Esophagus muscularis mucosa (tissue), 4 donors: ENCODE data around the gene KCNMB2. TPM values are rescaled to one million over a fixed set of nuclear protein-coding genes. Genes with fewer than 3 reads are reported as not detected.

Source experiments
- DNase-seq: peaks from one replicate; pipeline ENCODE4 v3.0.0-alpha.2; 2017; ENCODE audit errors: extremely low spot score
- H3K27ac ChIP-seq, 4 donors: fragments of 200-600 bp; sonication (generic); replicated peaks in 1 of 4; 1 replicate in 3 of 4; 2 replicates in 1 of 4; pipeline ENCODE4 v1.5.1; 2016 to 2019; ENCODE audit warnings: mild to moderate bottlenecking in 1 of 4
- H3K27me3 ChIP-seq, 4 donors: fragments of 200-600 bp; sonication (generic); one replicate each; pipeline versions ENCODE4 v1.5.1 to v1.6.0; 2016 to 2019
- H3K36me3 ChIP-seq, 4 donors: fragments of 200-600 bp; sonication (generic); one replicate each; pipeline ENCODE4 v1.5.1; 2016 to 2019
- H3K4me1 ChIP-seq, 4 donors: fragments of 200-600 bp; sonication (generic); one replicate each; pipeline ENCODE4 v1.5.1; 2016 to 2019
- H3K4me3 ChIP-seq, 4 donors: fragments of 200-600 bp; sonication (generic); 1 replicate in 2 of 4; 2 replicates in 2 of 4; pipeline ENCODE4 v1.5.1; 2016 to 2019; ENCODE audit warnings: mild to moderate bottlenecking in 4 of 4, moderate library complexity in 1 of 4
- H3K9me3 ChIP-seq, 4 donors: fragments of 200-600 bp; sonication (generic); 1 replicate in 3 of 4; 2 replicates in 1 of 4; pipeline ENCODE4 v1.5.1; 2016 to 2019
- CTCF ChIP-seq, 3 experiments: fragments of 200-600 bp in 2 of 3; fragments of 450-650 bp in 1 of 3; sonication (generic) in 2 of 3; IDR thresholded peaks; one replicate each; pipeline ENCODE4 v1.5.1; 2017 to 2019; ENCODE audit warnings: antibody characterized with exemption in 3 of 3, mild to moderate bottlenecking in 2 of 3, moderate library complexity in 1 of 3
- EP300 ChIP-seq: sonication (generic); formaldehyde crosslinking; IDR thresholded peaks from one replicate; pipeline ENCODE4 v1.6.1; 2017; ENCODE audit warnings: antibody characterized with exemption
- POLR2A ChIP-seq: fragments of 450-650 bp; IDR thresholded peaks from one replicate; pipeline ENCODE4 v1.6.1; 2017; ENCODE audit warnings: antibody characterized with exemption, moderate library complexity, mild to moderate bottlenecking, low read depth
- POLR2AphosphoS5 ChIP-seq, 2 donors: sonication (generic); formaldehyde crosslinking; IDR thresholded peaks; one replicate each; pipeline ENCODE4 v1.6.1; 2017; ENCODE audit warnings: antibody characterized with exemption in 2 of 2
- WGBS: methylation state at CpG from one replicate; pipeline ENCODE4 v1.1.5; 2018; 5-methylcytosine and 5-hydroxymethylcytosine counted together
- intact Hi-C: fragments of 100-400 bp; cut with DNase I; formaldehyde crosslinking; loops from one replicate; pipeline ENCODE4 v1.15.1; 2023
- total RNA-seq, 4 donors: library from RNA; depleted of rRNA; stranded (reverse); fragments of >200 nt; gene quantifications; one replicate each; pipeline versions ENCODE4 v1.1.0 to v1.2.1, GENCODE V29; 2016

Gene KCNMB2
- total RNA-seq, 4 donors from 2014 or later = 0.17 to 0.40 TPM; not detected in 2

GRCh38 chr3:178525251-178525650 is 11.0 kb upstream of the KCNMB2 start:
- 60% methylated on average over 3 of the region's 3 CpGs for WGBS
- intact Hi-C loops = no loop called here
- no peaks in the 10 kb centered on the region for H3K9me3 ChIP-seq
- H3K4me1 ChIP-seq = no peaks in the 10 kb centered on the region
- H3K27ac ChIP-seq = no peak overlapping the region
- H3K27me3 ChIP-seq = no peaks in the 10 kb centered on the region
- no peak for DNase-seq
- no peaks in the 10 kb centered on the region for H3K36me3 ChIP-seq
- no peak overlapping the region for H3K4me3 ChIP-seq
- TF ChIP-seq POLR2AphosphoS5 (IDR thresholded peaks at IDR 0.05) (no peak), CTCF (IDR thresholded peaks at IDR 0.05) (no peak), POLR2A (no peak), EP300 (no peak)

DNA sequence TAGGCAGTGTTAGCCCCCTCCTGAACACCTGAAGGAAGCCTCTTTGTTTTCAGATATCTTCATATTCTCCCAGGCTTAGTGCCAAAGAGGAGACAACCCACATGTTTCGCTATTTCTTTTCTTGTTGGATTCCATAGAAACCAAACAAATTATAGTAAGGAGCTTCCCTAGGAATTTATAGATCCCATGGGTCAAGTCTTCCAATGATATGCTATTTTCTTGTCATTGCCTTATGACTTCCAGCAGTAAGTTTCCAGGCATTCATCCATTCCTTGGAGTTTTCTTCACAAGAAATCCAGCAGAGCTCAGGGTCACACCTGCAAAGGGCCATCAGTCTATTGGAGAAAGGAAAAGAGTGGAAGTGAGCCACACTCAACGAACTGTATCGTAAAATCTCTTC is 9.9 kb upstream of the KCNMB2 start:
- no peaks in the 10 kb centered on the region for H3K36me3 ChIP-seq
- no peak overlapping the region for H3K4me3 ChIP-seq
- WGBS = 66% methylated on average over 3 of the region's 3 CpGs
- no peaks in the 10 kb centered on the region for H3K27me3 ChIP-seq
- no peak for TF ChIP-seq EP300
- TF ChIP-seq CTCF (IDR thresholded peaks at IDR 0.05) = no peak
- no peak for TF ChIP-seq POLR2A
- TF ChIP-seq POLR2AphosphoS5 (IDR thresholded peaks at IDR 0.05) = no peak
- H3K4me1 ChIP-seq = no peaks in the 10 kb centered on the region
- no peaks in the 10 kb centered on the region for H3K9me3 ChIP-seq
- no peak for DNase-seq
- intact Hi-C loops = no loop called here
- no peak overlapping the region for H3K27ac ChIP-seq

- DNase-seq = no peak
- TF ChIP-seq CTCF (IDR thresholded peaks at IDR 0.05) = no peak
- TF ChIP-seq EP300 = no peak
- no peak for TF ChIP-seq POLR2AphosphoS5 (IDR thresholded peaks at IDR 0.05)
- no peak for TF ChIP-seq POLR2A
- H3K27me3 ChIP-seq = no peaks in the 10 kb centered on the region
- H3K36me3 ChIP-seq = no peaks in the 10 kb centered on the region
- WGBS = 95% methylated on average over 2 of the region's 2 CpGs
- H3K4me1 ChIP-seq = no peaks in the 10 kb centered on the region
- no peaks in the 10 kb centered on the region for H3K9me3 ChIP-seq
- H3K4me3 ChIP-seq = no peak overlapping the region
- intact Hi-C loops = no loop called here
- no peak overlapping the region for H3K27ac ChIP-seq
These were observed 8.3 kb upstream of the KCNMB2 start for GRCh38 chr3:178527981-178528380.

DNA sequence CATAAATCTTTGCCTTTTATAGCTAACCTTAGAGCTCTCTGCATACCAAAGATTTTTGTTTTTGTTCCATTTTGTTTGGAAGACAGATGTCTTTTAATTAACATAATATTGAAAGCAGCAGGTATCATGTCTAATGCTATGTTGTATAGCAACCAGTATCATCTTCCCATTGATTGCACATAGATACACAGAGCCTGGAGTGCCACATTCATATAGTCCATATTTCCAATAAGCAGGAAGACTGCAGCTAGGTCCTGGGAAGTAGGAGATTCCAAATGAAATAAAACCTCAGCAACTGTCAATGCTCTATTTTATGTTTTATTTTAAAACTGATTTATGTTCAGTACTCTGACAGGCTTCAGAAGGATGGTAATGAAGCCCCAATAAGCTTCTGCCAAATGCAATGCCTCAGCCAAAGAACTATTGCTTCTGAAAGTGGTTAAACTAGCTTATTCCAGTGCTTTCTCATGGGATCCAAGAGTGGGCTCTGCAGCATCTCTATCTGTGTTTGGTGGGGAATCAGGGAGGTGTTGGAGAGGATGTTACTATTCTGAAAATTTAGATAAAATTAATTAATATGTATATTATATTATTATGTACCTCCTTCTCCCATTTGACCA is 6.5 kb upstream of the KCNMB2 start:
- Histone ChIP-seq H3K9me3 (no peaks in the 10 kb centered on the region), H3K4me1 (no peaks in the 10 kb centered on the region), H3K27ac (no peak overlapping the region), H3K4me3 (no peak overlapping the region), H3K36me3 (no peaks in the 10 kb centered on the region), H3K27me3 (no peaks in the 10 kb centered on the region)
- TF ChIP-seq CTCF (IDR thresholded peaks at IDR 0.05) (no peak), POLR2AphosphoS5 (IDR thresholded peaks at IDR 0.05) (no peak), EP300 (no peak), POLR2A (no peak)
- DNase-seq = no peak
- intact Hi-C loops = no loop called here

GRCh38 chr3:178532476-178532875 is 3.8 kb upstream of the KCNMB2 start:
- Histone ChIP-seq H3K4me3 (no peak overlapping the region), H3K9me3 (no peaks in the 10 kb centered on the region), H3K27me3 (no peaks in the 10 kb centered on the region), H3K36me3 (no peaks in the 10 kb centered on the region), H3K27ac (no peak overlapping the region), H3K4me1 (peaks cover 0 to 17% (median 9%) of the 10 kb centered on the region in 4 donors)
- no peak for DNase-seq
- 54% methylated on average over 2 of the region's 2 CpGs for WGBS
- intact Hi-C loops = no loop called here
- no peak for TF ChIP-seq EP300
- no peak for TF ChIP-seq CTCF (IDR thresholded peaks at IDR 0.05)
- no peak for TF ChIP-seq POLR2AphosphoS5 (IDR thresholded peaks at IDR 0.05)
- TF ChIP-seq POLR2A = no peak
